Panc1 (cell line): Measurements from ENCODE around the gene IFT22. TPM values are rescaled to one million over a fixed set of nuclear protein-coding genes. Genes with fewer than 3 reads are reported as not detected.
"Not testable (repeated sequence)": the region's sequence is repeated elsewhere in the genome, so short reads cannot be mapped to it uniquely, and the experiment has no call there.

Source experiments
- ATAC-seq: fragments of 200-7000 bp; cut with Tn5 transposase; 2 replicates; pipeline ENCODE4 v1.9.1; 2020; ENCODE audit warnings: mild to moderate bottlenecking, moderate library complexity
- BruUV-seq: library from RNA; stranded (reverse); fragments of 400-500 nt; replicated peaks from 2 replicates; lab custom pipeline; 2021; lab: Mats Ljungman, UMichigan
- CTCF ChIA-PET: fragments of 300-600 bp; sonication (Branson Sonifier 250); formaldehyde crosslinking; loops from one replicate; lab custom pipeline; 2022; ENCODE audit warnings: antibody characterized with exemption; lab: Charles Lee
- POLR2A ChIA-PET: fragments of 300-600 bp; sonication (Branson Sonifier 250); formaldehyde crosslinking; loops from one replicate; lab custom pipeline; 2022; ENCODE audit warnings: antibody characterized with exemption; lab: Charles Lee
- DNase-seq: peaks from one replicate; pipeline ENCODE4 v3.0.0-alpha.2; 2010; ENCODE audit warnings: low read depth, low spot score
- H3K27ac ChIP-seq: 2 replicates; pipeline ENCODE4 v1.5.1; 2011; ENCODE audit warnings: mild to moderate bottlenecking, low read length, inconsistent platforms
- H3K27me3 ChIP-seq: fragments of 200-500 bp; sonication (Bioruptor generic); 2 replicates; pipeline ENCODE4 v1.6.0; 2014; ENCODE audit warnings: low read length, inconsistent platforms; ENCODE audit not compliant: control insufficient read depth, insufficient read depth
- H3K36me3 ChIP-seq: fragments of 200-500 bp; sonication (Bioruptor generic); 2 replicates; pipeline ENCODE4 v1.5.1; 2014; ENCODE audit warnings: inconsistent platforms, mild to moderate bottlenecking, low read length, moderate library complexity; ENCODE audit not compliant: control insufficient read depth, insufficient read depth
- H3K4me1 ChIP-seq: 2 replicates; pipeline ENCODE4 v1.5.1; 2011; ENCODE audit warnings: inconsistent platforms, mild to moderate bottlenecking, low read length, moderate library complexity; ENCODE audit not compliant: control insufficient read depth, insufficient read depth
- H3K4me3 ChIP-seq, 2 experiments: 2 replicates each; pipeline ENCODE4 v1.5.1; 2011 to 2012; ENCODE audit warnings: low read depth in 2 of 2, low read length in 2 of 2, mild to moderate bottlenecking in 2 of 2, inconsistent platforms in 1 of 2, moderate library complexity in 1 of 2
- H3K9me3 ChIP-seq: fragments of 200-500 bp; sonication (Bioruptor generic); 2 replicates; pipeline ENCODE4 v1.5.1; 2014; ENCODE audit warnings: low read depth, mild to moderate bottlenecking, inconsistent platforms, low read length, moderate library complexity; ENCODE audit not compliant: control insufficient read depth, insufficient read depth
- CTCF ChIP-seq: fragments of 450-650 bp; IDR thresholded peaks from 2 replicates; pipeline ENCODE4 v1.5.1; 2017; ENCODE audit warnings: mild to moderate bottlenecking
- POLR2AphosphoS5 ChIP-seq: IDR thresholded peaks from 2 replicates; pipeline ENCODE4 v1.6.1; 2012; ENCODE audit warnings: mild to moderate bottlenecking, low read depth, low read length, moderate library complexity
- REST ChIP-seq, 2 experiments: IDR thresholded peaks; 2 replicates each; pipeline ENCODE4 v1.6.1; 2011 to 2012; ENCODE audit warnings: low read depth in 2 of 2, control low read depth in 1 of 2, low read length in 1 of 2, mild to moderate bottlenecking in 1 of 2, moderate library complexity in 1 of 2; ENCODE audit not compliant: insufficient read depth in 1 of 2
- SIN3A ChIP-seq: IDR thresholded peaks from 2 replicates; pipeline ENCODE4 v1.6.1; 2012; ENCODE audit warnings: low read depth, mild to moderate bottlenecking, low read length, moderate library complexity, borderline replicate concordance; ENCODE audit not compliant: insufficient read depth
- TCF7L2 ChIP-seq: IDR thresholded peaks from 2 replicates; pipeline ENCODE4 v1.6.1; 2011; ENCODE audit warnings: mild to moderate bottlenecking, low read depth, low read length, inconsistent platforms
- in situ Hi-C: cut with HindIII; loops from 2 replicates; pipeline ENCODE4 v1.10.0; 2016; ENCODE audit warnings: low sequenced_read_pairs, low pct_unique_long_range_greater_than_20kb
- intact Hi-C: fragments of 100-400 bp; cut with micrococcal nuclease; formaldehyde crosslinking; loops from one replicate; pipeline ENCODE4 v1.10.0; 2022; ENCODE audit not compliant: unreplicated experiment
- total RNA-seq: library from RNA; stranded (reverse); gene quantifications from one replicate; pipeline ENCODE4 v1.2.1, GENCODE V29; 2021; ENCODE audit not compliant: unreplicated experiment

IFT22 gene
- total RNA-seq, 1 experiment from 2014 or later: 42.4 TPM

- no peak overlapping the region for H3K27ac ChIP-seq
- no peak for ATAC-seq
- intact Hi-C loops (no loop called here), in situ Hi-C loops (no loop called here)
- no peak for DNase-seq
- ChIA-PET POLR2A (no interaction called here), CTCF (no interaction called here)
- BruUV-seq: no TSS peak
- H3K36me3 ChIP-seq: no peaks in the 10 kb centered on the region
- no peaks in the 10 kb centered on the region for H3K4me1 ChIP-seq
- no peaks in the 10 kb centered on the region for H3K9me3 ChIP-seq
- TF ChIP-seq CTCF: no peak
- no peak for TF ChIP-seq TCF7L2
- TF ChIP-seq SIN3A: no peak
- TF ChIP-seq POLR2AphosphoS5: no peak
- TF ChIP-seq REST (IDR thresholded peaks at IDR 0.05; ENCODE audit: insufficient read depth in 1 of 2, low read depth in 2 of 2, low read length in 1 of 2): no peak
- H3K4me3 ChIP-seq: no peak overlapping the region
- H3K27me3 ChIP-seq: no peaks in the 10 kb centered on the region
Measured at GRCh38 chr7:101269664-101270063, 51.9 kb downstream of the IFT22 start.

- Histone ChIP-seq H3K9me3 (no peaks in the 10 kb centered on the region), H3K27me3 (no peaks in the 10 kb centered on the region), H3K27ac (no peak overlapping the region), H3K4me1 (no peaks in the 10 kb centered on the region), H3K36me3 (no peaks in the 10 kb centered on the region), H3K4me3 (no peak overlapping the region)
- intact Hi-C loops (no loop called here), in situ Hi-C loops (no loop called here)
- TF ChIP-seq TCF7L2 (no peak), REST (IDR thresholded peaks at IDR 0.05; ENCODE audit: insufficient read depth in 1 of 2, low read depth in 2 of 2, low read length in 1 of 2) (no peak), SIN3A (no peak), CTCF (no peak), POLR2AphosphoS5 (no peak)
- ChIA-PET POLR2A (no interaction called here), CTCF (no interaction called here)
- ATAC-seq (no peak), DNase-seq (no peak)
- BruUV-seq: no TSS peak
Measured at GRCh38 chr7:101265622-101266516, 55.7 kb downstream of the IFT22 start.

GRCh38 chr7:101264102-101264706 is 57.4 kb downstream of the IFT22 start:
- CTCF ChIA-PET, H3K4me3 ChIP-seq, H3K4me1 ChIP-seq, DNase-seq, in situ Hi-C loops, BruUV-seq, H3K9me3 ChIP-seq, H3K27me3 ChIP-seq, H3K27ac ChIP-seq, intact Hi-C loops, H3K36me3 ChIP-seq: not testable (repeated sequence)
- 0 out of 2 replicates have a peak, but pooled peaks have one; percentile 62 for ATAC-seq
- POLR2A ChIA-PET: interaction anchor here (0.6 to 1.2 kb wide), 2 partner anchors 12 to 124 kb away, joined by 3 to 4 read pairs; no protein-coding TSS in a partner anchor
